Measurements from ENCODE around the gene SHANK3.

- TF ChIP-seq CTCF (IDR thresholded peaks at IDR 0.05) (no peak), EP300 (IDR thresholded peaks at IDR 0.05) (no peak), POLR2A (IDR thresholded peaks at IDR 0.05) (no peak)
Measured at GRCh38 chr22:50718352-50718709, 45.7 kb downstream of the SHANK3 start.
